ENCODE results near the gene NTF3.

DNA sequence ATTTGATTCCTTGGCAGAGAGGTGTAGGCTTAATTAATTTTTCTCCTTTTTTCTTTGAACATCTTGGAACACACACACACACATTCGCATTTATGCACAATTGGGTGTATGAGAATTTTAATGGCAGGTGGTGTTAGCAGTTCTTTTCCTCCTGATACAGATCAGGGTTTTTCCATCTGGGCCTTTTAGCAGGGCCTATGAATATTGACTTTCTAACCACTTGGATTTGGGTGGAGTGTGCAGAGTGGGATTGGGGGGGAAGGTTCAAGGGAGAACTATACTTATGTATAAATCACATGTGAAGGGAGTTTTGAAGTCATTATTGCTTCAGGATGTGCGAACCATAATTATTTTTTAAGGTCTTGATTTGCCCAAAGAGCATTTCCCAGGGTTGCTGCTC, 28.9 kb downstream of the NTF3 start:
- TF ChIP-seq CTCF (IDR thresholded peaks at IDR 0.05; ENCODE audit: borderline replicate concordance, extremely low read depth, low read length, poor library complexity, severe bottlenecking) = no peak
- no peak for TF ChIP-seq EZH2 (IDR thresholded peaks at IDR 0.05; ENCODE audit: borderline replicate concordance, low read depth, low read length, severe bottlenecking)

All from DND-41 (cell line).